IPS-15b (cell line): ENCODE results near the gene GTPBP10.

Experiments used
- H3K27me3 ChIP-seq: one replicate; pipeline ENCODE4 v1.6.1; 2013; ENCODE audit warnings: low read length; ENCODE audit not compliant: control insufficient read depth, insufficient read depth
- H3K36me3 ChIP-seq: one replicate; pipeline ENCODE4 v1.6.1; 2013; ENCODE audit warnings: low read length; ENCODE audit not compliant: control insufficient read depth, insufficient read depth
- H3K4me1 ChIP-seq: one replicate; pipeline ENCODE4 v1.6.1; 2013; ENCODE audit warnings: mild to moderate bottlenecking, low read length; ENCODE audit not compliant: control insufficient read depth, insufficient read depth
- H3K4me3 ChIP-seq: one replicate; pipeline ENCODE4 v1.5.1; 2013; ENCODE audit warnings: low read depth, low read length
- H3K9ac ChIP-seq: one replicate; pipeline ENCODE4 v1.6.1; 2013; ENCODE audit warnings: low read depth, mild to moderate bottlenecking, low read length
- H3K9me3 ChIP-seq: one replicate; pipeline ENCODE4 v1.6.1; 2013; ENCODE audit warnings: mild to moderate bottlenecking, low read length; ENCODE audit not compliant: control insufficient read depth, insufficient read depth

The GTPBP10 gene

GRCh38 chr7:90346336-90347125, at the start of gene GTPBP10:
Gene GTPBP10, plus strand, starts transcription at chr7:90346716. Its CDS starts 26 bp downstream, at chr7:90346742.
- no peaks in the 10 kb centered on the region for H3K9me3 ChIP-seq

DNA sequence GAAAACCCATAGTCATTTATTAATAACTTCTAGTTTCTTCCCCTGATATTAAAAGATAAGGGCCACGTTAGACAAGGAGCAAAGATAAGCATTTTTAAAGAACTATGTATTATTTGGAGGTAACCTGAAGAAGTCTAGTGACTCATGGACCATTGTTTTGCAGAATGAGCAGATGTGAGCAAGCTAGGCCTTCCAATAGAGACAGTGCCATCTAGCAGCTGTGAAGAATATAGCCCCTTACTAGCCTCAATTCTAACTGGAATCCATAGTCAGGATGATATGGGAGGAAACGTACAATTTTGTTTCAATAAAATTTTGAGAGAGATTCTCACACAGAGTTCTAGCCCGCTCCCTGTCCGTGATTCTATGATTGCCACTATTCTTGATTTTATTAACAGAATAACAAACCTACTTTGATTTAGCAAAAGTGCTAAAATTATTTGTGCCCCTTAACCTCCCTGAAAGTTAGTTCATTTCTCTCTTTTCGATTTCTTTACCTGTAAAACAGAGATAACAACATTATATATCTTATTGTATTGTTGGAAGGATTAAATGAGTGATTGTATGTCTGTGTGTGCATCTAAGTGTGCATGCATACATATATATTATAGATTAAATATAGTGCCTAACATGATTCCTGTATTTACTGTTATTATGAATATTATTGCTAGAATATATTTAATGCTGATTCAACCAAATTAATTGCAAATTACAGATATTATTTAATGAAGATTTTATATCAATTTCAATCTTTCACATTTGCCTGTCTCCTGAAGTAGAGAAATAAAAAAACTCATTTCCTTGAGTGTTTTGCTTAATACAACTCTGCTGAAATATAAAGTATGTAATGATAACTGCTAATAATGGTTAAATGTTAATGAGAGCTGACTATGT, 48.1 kb upstream of the GTPBP10 start:
- H3K4me3 ChIP-seq, result no peak overlapping the region
- no peaks in the 10 kb centered on the region for H3K36me3 ChIP-seq
- H3K9me3 ChIP-seq, result no peaks in the 10 kb centered on the region
- H3K27me3 ChIP-seq, result no peaks in the 10 kb centered on the region
- no peak overlapping the region for H3K9ac ChIP-seq
- H3K4me1 ChIP-seq, result peaks cover 5% of the 10 kb centered on the region

More at GRCh38 chr7:90346336-90347125, at the start of gene GTPBP10:
- Histone ChIP-seq H3K36me3 (no peaks in the 10 kb centered on the region), H3K4me3 (peak within 1 kb of the TSS; percentile 99), H3K4me1 (no peaks in the 10 kb centered on the region), H3K27me3 (no peaks in the 10 kb centered on the region), H3K9ac (peak within 1 kb of the TSS; percentile 97)

DNA sequence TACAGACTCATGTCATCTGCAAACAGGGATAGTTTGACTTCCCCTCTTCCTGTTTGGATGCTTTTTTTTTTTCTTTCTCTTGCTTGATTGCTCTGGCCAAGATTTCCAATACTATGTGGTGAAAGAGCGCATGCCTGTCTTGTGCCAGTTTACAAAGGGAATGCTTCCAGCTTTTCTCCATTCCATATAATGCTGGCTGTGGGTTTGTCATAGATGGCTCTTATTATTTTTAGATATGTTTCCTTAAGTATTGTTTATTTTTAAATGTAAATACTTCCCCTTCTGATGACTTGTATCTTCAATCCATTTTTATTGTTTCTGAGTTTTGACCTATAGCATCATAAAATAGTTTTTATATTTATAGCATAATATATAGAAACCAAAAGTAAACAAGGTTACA, 43.3 kb upstream of the GTPBP10 start:
- Histone ChIP-seq H3K9ac (no peak overlapping the region), H3K9me3 (no peaks in the 10 kb centered on the region), H3K27me3 (no peaks in the 10 kb centered on the region), H3K4me1 (no peaks in the 10 kb centered on the region), H3K36me3 (no peaks in the 10 kb centered on the region), H3K4me3 (no peak overlapping the region)

- Histone ChIP-seq H3K36me3 (no peaks in the 10 kb centered on the region), H3K27me3 (no peaks in the 10 kb centered on the region), H3K4me3 (no peak overlapping the region), H3K9me3 (no peaks in the 10 kb centered on the region), H3K4me1 (no peaks in the 10 kb centered on the region), H3K9ac (no peak overlapping the region)
Measured at GRCh38 chr7:90309872-90310271, 36.6 kb upstream of the GTPBP10 start.

GRCh38 chr7:90311175-90311574, 35.3 kb upstream of the GTPBP10 start:
- Histone ChIP-seq H3K4me3 (no peak overlapping the region), H3K4me1 (no peaks in the 10 kb centered on the region), H3K36me3 (no peaks in the 10 kb centered on the region), H3K9me3 (no peaks in the 10 kb centered on the region), H3K9ac (no peak overlapping the region), H3K27me3 (no peaks in the 10 kb centered on the region)

- Histone ChIP-seq H3K4me1 (no peaks in the 10 kb centered on the region), H3K9me3 (no peaks in the 10 kb centered on the region), H3K36me3 (no peaks in the 10 kb centered on the region), H3K27me3 (no peaks in the 10 kb centered on the region), H3K4me3 (no peak overlapping the region), H3K9ac (no peak overlapping the region)
Measured at GRCh38 chr7:90312745-90313144, 33.8 kb upstream of the GTPBP10 start.

DNA sequence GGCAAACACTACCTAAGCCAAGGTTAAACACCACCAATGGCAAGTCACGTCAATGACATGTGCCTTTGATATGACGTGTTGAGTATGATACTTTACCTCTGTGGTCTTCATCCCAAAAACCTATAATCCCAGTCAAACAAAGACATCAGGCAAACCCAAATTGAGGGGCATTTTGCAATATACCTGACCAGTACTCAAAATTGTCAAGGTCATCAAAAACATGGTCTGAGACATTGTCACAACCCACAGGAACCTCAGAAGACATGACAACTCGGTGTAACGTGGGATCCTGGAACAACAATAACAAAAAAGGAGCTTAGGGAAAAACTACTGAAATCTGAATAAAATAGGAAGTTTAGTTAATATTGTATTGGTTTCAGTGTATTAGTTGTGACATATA, 32.6 kb upstream of the GTPBP10 start:
- H3K4me3 ChIP-seq, result no peak overlapping the region
- H3K4me1 ChIP-seq, result no peaks in the 10 kb centered on the region
- H3K9me3 ChIP-seq, result no peaks in the 10 kb centered on the region
- H3K9ac ChIP-seq, result no peak overlapping the region
- peaks cover 2% of the 10 kb centered on the region for H3K27me3 ChIP-seq
- H3K36me3 ChIP-seq, result no peaks in the 10 kb centered on the region

DNA sequence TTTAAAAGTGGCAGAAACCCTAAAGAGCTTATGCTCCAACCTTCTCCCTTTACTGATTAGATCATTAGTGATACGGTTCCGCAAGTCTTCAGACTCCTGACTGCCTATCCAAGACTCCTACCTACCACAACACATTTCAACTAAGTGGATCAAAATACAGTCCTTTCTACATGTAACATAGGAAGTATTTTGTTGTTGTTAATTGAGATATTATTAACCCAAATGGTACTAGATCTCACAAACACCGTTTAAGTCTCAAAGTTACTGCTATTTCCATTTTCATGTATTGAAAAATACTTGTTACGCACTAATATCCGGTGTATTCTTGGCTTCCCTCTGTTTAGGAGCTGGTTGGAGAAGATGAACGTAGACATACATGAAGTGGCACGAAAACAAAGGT, 26.5 kb upstream of the GTPBP10 start:
- H3K9me3 ChIP-seq, result no peaks in the 10 kb centered on the region
- H3K9ac ChIP-seq, result no peak overlapping the region
- no peaks in the 10 kb centered on the region for H3K36me3 ChIP-seq
- H3K4me1 ChIP-seq, result no peaks in the 10 kb centered on the region
- H3K4me3 ChIP-seq, result peak overlapping the region; percentile 58
- H3K27me3 ChIP-seq, result peaks cover 48% of the 10 kb centered on the region

- Histone ChIP-seq H3K4me1 (no peaks in the 10 kb centered on the region), H3K27me3 (peaks cover 48% of the 10 kb centered on the region), H3K4me3 (peak overlapping the region; percentile 58), H3K9ac (no peak overlapping the region), H3K36me3 (no peaks in the 10 kb centered on the region), H3K9me3 (no peaks in the 10 kb centered on the region)
Measured at GRCh38 chr7:90320418-90320800, 26.1 kb upstream of the GTPBP10 start.

GRCh38 chr7:90320801-90321494, 25.6 kb upstream of the GTPBP10 start, which contains the start of gene FAM237B:
Gene FAM237B, minus strand, starts transcription at chr7:90321304. Its CDS starts 1,556 bp downstream, at chr7:90319748.
- Histone ChIP-seq H3K9ac (no peak within 1 kb of the TSS), H3K4me3 (peak within 1 kb of the TSS; percentile 58), H3K4me1 (no peaks in the 10 kb centered on the region), H3K9me3 (no peaks in the 10 kb centered on the region), H3K27me3 (peaks cover 48% of the 10 kb centered on the region), H3K36me3 (no peaks in the 10 kb centered on the region)

DNA sequence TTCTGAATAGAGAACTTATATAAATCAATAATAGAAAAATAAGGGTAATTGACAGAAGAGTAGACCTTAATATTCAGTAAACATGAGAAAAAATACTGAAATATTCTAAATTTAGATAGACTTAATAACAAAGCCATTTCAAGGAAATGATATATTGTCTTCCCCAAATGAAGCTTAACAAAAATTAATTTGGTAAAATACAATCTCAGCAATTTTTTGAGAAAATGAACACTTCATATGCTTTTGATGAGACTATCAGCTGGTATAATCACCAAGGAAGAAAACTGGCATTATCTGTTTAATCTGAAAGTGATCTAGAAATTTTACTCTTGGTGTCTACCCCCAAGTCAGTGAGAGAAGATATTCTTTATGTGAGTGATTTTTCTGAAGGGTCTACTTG, 23.7 kb upstream of the GTPBP10 start:
- Histone ChIP-seq H3K4me3 (no peak overlapping the region), H3K9me3 (no peaks in the 10 kb centered on the region), H3K4me1 (no peaks in the 10 kb centered on the region), H3K9ac (no peak overlapping the region), H3K27me3 (peaks cover 48% of the 10 kb centered on the region), H3K36me3 (no peaks in the 10 kb centered on the region)
